Mammary epithelial cell (primary cell): ENCODE data around the gene SNX8.

Experiments
- CTCF ChIP-seq, 2 donors: IDR thresholded peaks in 1 of 2; conservative IDR thresholded peaks in 1 of 2; 2 replicates each; pipeline ENCODE4 v1.5.1; 2011 to 2012; ENCODE audit warnings: inconsistent platforms in 2 of 2, low read length in 2 of 2, mild to moderate bottlenecking in 2 of 2, control low read depth in 1 of 2, low read depth in 1 of 2; ENCODE audit not compliant: insufficient read depth in 1 of 2; ENCODE audit errors: extremely low read depth in 1 of 2
- EZH2 ChIP-seq: IDR thresholded peaks from 2 replicates; pipeline ENCODE4 v1.6.1; 2012; ENCODE audit warnings: low read length, inconsistent platforms, borderline replicate concordance

GRCh38 chr7:2276107-2276506 is 38.1 kb downstream of the SNX8 start:
- TF ChIP-seq EZH2 (no peak), CTCF (conservative IDR thresholded peaks at IDR 0.05 in 1 of 2, IDR thresholded peaks at IDR 0.05 in 1 of 2; ENCODE audit: extremely low read depth in 1 of 2, insufficient read depth in 1 of 2, low read depth in 1 of 2, low read length in 2 of 2) (no peak)
